CD4-positive, alpha-beta T cell treated with Interleukin-15 for 4 hours (primary cell): ENCODE measurements around the gene TAS2R1.

Experiments used
- DNase-seq: peaks from one replicate; pipeline ENCODE4 v3.0.0-alpha.2; 2020; ENCODE audit warnings: low spot score

TAS2R1 gene, protein sequence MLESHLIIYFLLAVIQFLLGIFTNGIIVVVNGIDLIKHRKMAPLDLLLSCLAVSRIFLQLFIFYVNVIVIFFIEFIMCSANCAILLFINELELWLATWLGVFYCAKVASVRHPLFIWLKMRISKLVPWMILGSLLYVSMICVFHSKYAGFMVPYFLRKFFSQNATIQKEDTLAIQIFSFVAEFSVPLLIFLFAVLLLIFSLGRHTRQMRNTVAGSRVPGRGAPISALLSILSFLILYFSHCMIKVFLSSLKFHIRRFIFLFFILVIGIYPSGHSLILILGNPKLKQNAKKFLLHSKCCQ

DNA sequence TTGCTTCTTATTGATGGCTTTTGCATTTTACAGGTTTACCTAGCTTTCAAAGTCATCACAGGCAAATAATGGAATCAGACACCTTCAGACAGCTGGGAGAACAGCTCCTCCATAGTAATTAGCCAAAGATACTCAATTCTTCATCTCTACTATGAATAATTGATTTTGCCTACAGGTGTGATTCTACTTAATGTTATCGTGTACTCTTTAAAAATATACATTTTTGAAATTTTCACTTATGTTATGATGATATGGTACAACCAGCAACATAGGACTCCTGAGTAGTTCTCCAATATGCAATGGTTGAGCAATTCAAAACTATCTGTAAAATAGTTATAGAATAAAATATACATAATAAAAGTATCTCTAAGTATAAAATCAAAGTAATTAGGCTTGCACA is at the start of gene TAS2R1:
Gene TAS2R1 (minus strand): TSS at position 101 of the 400 bp plus-strand sequence. CDS start 319 bp downstream, outside the sequence.
- no peak for DNase-seq

DNA sequence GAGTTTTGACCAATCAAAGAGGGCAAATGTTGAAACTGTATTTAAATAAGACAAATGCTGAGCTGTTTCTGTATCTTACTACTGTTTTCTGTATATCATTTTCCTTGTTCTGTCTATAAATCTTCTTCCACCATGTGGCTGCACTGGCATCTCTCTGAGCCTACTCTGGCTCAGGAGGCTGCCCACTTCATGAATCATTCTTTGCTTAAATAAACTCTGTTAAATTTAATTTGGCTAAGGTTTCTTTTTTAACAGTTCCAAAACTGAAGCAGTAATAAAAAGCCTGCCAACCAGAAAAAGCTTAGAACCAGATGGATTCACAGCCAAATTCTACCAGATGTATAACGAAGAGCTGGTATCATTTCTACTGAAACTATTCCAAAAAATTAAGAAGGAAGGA is 40.2 kb upstream of the TAS2R1 start:
- DNase-seq = no peak

DNA sequence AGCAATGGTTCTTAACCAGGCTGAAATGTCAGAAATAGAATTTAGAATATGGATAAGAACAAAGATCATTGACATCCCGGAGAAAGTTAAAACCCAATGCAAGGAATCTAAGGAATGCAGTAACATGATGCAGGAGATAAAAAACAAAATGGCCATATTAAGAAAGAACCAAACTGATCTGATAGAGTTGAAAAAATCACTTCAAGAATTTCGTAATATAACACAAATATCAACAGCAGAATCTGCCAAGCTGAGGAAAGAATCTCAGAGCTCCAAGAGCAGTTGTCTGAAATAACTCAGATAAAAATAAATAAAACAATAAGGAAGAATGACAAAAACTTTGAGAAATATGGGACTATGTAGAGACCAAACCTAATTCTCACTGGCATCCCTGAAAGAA is 37.8 kb upstream of the TAS2R1 start:
- no peak for DNase-seq

DNA sequence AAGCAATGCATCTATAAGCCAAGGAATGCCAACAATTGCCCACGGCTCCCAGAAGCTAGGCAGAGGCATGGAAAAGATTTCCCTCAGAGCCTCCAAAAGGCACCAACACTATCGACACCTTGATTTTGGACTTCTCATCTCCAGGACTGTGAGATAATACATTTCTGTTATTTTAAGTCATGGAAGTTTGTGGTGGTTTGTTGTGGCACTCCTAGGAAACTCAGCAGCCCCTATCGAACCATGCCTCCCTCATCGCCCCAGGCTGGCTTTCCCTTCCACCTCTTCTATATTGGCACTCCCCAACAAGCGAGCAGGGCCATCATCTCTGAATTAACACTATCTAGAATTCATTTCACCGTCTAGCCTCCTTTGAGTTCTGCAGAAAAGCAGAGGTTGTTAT is 33.7 kb upstream of the TAS2R1 start:
- no peak for DNase-seq

DNA sequence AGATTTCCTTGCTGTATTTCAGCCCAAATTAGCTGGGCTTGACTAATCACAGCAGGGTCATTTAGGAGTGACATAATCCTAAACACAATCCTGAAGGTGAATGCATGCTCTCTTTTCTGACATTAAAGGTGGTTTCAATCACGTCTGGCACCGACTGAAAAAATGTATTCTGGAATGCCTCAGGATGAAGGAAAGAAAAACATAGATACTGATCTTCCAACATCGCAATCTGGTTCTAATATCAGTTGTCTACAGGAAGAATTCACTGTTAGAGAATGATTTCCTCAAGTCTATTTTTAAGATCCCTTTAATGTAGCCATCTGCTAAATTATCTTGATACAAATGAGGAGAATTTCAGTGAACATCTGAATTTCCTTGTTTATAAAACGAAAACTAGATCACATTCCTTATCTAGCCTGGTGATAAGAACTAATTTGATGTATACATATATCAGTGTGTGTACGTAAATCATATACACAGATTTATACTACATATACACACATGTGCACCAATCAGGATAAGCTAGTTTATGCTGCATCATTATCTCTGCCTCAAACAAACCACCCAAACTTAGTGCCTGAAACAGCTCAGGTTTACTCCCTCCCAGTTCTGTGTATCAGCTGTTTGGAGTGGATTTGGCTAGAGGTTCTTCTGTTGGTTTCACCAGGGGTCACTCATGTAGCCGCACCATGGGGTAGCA is 31.3 kb upstream of the TAS2R1 start:
- DNase-seq = no peak

DNA sequence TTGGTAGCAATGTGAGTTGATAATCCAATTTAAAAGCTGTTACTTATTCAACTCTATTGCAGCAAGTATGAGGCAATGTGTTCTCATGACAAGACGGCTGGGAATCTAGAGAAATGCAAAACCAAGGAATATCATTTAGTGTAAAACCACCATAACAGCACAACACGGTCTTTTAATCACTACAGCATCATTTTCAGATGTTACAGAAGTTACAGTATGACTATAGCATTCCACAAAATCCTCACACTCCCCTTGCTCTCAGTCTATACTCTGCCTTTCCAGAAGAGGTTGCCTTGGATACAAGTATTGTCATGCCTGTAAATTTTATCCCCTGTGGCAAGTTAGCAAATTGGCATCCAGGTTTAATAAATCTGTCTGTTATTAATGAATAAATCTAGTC is 28.6 kb upstream of the TAS2R1 start:
- DNase-seq = no peak

DNA sequence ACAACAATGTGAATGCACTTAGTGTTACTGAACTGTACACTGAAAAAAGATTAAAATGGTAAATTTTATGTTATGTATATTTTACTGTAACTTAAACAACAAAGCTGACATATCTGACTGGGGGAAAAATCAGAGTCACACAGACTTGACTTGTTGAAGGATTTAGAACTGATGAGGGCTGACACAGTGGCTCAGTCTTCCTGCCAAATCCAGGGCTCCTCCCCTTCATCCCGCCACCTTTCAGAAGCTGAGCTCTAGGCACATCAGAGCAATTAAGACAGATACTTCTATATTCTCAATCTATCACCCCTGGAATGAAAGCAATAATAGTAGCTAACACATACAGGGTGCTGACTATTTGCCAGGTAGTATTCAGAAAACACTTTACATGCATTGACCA is 27.7 kb upstream of the TAS2R1 start:
- no peak for DNase-seq

DNA sequence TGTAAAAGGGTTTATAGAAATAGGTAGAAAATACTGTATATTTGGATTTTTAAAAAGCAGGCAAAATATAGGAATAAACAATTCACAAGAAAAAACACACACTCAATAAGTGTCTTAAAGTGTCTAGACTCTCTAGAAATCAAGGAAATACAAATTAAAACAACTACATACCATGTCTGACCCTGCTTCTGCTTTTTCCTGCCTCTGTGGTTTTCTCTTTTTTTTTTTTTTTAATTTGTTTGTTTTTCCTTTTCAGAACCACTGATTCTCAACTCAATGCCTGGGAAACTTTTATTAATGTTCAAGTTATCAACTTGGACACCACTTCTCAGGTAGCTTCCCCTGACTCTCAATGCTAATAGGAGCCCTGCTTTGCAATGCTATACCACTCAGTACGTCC is 25.5 kb upstream of the TAS2R1 start:
- no peak for DNase-seq

DNA sequence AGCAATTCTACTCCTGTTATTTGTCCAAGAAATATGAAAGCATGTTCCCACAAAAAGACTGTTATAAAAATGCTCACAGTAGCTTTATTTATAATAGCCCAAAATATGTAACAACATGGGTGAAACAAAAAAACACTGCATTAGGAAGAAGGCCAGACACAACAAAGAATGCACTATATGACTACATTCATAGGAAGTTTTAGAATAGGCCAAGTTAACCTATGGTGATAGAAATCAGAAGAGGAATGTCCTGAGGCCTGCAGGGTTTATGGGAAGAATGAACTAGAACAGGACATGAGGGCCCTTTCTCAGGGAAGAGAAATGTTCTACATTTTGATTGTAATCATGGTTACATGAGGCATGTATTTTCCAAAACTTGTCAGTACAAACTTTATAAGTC is 24.7 kb upstream of the TAS2R1 start:
- no peak for DNase-seq

DNA sequence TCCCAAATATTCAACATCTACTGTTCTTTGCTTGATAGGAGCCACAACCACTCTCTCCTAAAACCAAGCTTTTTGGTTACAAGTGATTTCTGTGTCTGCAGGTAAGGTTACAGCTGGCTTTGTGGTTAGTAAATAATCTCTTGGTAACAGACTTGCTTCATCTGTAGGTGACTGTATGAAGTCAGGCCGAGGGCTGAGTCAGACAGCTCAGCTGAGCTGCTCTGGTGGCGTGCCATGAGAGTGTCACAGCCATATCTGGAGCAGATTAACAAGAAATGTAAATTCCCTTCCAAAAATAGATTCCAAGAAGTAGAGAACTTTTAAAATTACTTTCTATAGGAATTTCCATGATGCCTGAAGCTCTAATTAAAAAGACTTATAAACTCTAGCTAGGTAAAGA is 23.7 kb upstream of the TAS2R1 start:
- no peak for DNase-seq

DNA sequence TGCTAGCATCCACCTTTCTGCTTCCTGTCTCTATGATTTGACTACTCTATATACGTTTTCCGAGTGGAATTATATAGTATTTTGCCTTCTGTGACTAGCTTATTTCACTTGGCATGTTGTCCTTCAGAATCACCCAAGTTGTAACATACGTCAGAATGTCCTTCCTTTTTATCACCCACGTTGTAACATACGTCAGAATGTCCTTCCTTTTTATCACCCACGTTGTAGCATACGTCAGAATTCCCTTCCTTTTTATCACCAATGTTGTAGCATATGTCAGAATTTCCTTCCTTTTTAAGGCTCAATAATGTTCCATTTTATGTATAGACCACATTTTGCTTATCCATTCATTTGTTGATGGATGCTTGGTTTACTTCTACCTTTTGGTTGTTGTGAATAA is 22.9 kb upstream of the TAS2R1 start:
- DNase-seq = no peak

DNA sequence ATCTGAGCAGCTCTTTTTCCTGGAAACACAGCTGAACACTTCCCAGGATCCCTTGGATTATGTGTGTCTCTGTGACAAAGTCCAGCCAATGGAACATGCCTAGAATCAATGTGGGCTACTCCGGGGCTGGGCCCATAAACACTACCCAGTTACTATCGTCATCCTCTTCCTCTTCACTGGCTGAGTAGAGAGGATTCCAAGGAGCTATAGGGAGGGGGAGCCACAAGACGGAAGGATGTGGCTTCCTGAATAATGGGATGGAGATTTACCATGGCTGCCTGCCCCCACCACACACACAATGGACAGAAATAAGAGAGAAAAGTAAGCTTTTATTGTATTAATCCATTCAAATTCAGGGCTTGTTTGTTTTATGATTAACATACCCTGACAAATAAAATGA is 22.1 kb upstream of the TAS2R1 start:
- DNase-seq = no peak

DNA sequence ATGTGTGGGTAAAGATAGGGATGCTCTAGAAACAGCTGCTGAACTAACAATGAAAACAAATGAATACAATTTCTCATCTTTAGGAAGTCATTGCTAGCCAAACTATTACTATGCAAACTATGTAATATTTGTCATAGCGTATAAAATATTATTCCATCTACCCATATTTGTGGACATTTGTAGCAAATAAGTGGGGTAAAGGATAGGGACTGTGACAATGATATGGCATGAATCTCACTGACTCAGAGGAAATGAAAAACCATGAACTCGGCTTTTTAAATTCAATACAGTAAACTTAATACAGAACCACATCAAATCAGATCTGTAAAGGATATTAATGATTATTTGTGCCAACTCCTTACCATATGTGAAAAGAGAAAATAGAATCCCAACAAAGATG is 16.7 kb upstream of the TAS2R1 start:
- DNase-seq = no peak

DNA sequence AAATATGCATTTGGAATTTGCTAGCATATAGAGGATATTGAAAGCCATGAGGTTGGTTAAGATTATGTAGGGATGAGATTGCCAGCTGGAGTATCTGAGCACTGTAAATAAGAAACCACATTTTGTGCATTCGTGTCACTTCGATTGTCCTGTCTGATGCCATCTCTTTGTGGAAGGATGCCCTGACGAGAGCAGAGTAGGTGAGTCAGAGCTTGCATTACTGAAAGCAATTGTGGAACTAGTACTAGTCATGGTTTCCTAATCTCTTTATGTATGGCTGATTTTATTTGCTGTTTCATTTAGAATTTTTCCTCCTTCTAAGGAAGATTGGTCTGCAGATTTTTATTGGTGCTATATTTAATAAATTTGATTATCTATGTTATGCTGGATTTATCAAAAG is 14.5 kb upstream of the TAS2R1 start:
- no peak for DNase-seq

DNA sequence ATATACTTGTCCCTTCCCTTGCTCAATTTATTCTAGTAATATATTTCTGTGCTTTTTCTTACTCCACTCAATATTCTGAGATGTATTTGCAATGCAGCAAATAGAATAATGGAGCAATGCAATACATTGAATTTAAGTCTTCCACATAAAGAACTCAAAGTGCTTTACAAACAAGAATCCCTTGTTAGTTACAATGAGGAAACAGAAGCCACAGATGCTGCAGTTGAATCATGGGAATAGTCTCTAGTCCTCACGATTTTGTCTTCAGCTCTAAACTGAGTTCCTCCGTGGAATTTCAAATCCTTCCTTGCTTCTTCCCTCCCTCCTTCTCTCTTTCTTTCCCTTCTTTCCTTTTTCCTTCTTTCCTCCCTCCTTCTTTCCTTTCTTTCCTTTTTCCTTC is 12.5 kb upstream of the TAS2R1 start:
- DNase-seq = no peak

DNA sequence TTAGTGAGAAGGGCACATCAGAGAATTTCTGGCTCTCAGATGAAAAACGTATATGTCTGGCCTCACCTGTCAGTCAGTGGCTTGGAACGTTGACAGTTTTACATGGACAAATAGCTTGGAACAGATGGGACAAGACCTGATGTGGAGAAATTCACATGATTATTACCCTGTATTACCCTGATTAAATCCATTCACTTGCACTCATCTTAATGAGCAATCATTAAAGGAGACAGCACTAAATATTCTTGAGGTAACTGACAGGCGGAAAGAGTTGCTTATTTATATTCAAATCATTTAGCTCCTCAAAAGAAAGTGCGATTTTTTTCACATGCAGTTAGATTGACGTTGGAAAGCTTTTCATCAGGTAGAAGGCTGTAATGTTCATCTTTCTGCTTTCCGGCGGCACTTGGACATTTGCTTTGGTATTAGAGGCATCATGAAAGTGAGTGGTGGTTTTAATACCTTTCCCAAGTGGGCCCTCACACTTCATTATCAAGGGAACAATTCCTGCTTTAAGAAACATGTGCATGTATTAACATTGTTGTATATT is 11.7 kb upstream of the TAS2R1 start:
- DNase-seq = no peak

DNA sequence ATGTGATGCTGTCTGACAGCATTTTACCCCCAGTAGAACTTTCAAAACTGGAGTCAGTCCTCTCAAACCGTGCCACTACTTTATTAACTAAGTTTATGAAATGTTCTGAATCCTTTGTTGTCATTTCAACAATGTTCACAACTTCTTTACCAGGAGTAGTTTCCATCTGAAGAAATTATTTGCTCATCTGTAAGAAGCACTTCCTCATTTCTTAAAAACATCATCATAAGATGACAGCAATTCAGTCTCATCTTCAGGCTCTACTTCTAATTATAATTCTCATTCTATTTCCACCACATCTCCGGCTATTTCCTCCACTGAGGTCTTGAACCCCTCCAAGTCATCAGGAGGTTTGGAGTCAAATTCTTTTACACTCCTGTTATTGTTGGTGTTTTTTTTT is 2.3 kb upstream of the TAS2R1 start:
- DNase-seq = no peak

DNA sequence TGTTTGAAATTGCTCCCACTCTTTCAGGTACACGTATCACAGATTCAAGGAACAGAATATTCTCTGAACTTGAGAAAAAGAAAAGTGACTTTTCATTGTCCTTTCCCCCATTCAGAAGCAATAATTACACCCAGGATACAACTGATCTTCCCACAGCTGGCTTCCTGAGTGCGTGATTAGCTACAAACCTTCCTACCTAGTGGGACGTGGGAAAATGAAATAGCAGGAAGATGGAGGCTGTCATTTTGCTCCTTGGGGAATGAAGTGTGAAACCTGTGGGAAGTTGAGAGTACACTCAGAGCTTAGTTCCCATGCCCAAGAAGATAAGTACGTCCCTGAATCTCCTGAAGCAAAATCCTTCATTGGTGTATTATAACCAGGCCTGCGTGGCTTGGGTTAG is 2.6 kb downstream of the TAS2R1 start:
- no peak for DNase-seq

DNA sequence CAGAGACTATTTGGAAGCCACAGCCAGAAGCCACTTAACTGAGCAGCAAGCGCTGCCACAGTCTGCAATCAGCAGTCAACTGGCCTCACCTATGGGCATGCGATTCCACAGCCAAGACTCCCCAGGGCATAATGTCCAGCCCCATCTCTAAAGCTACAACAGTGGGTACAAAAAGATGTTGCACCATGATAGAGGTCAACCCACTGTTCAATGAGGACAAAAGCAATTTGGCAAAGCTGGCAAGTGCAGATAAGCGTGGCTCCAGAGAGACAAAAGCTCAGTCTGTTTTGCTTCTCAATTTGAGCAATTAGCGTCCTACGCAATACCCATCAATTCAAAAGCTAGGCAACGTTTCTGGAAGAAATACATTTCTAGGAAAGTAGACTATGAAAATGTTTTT is 3.2 kb downstream of the TAS2R1 start:
- DNase-seq = no peak

DNA sequence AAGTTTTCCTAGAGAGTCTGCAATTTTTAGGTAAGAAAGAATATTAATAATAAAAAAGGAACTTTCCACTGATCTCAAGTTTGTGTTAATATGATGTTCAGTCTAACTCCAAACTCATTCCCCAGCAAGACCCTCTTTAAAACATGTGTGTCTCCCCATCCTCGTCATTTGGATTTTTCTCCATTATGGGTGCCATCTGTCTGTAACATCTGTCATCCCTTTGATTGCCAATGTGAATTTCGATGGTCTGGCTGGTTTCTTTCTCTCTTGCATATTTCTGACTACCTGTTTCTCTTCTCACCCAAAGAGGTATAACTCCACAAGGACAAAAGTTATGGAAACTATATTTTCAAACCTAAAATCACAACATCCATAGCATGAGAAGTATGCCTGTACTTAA is 4.4 kb downstream of the TAS2R1 start:
- DNase-seq = no peak

DNA sequence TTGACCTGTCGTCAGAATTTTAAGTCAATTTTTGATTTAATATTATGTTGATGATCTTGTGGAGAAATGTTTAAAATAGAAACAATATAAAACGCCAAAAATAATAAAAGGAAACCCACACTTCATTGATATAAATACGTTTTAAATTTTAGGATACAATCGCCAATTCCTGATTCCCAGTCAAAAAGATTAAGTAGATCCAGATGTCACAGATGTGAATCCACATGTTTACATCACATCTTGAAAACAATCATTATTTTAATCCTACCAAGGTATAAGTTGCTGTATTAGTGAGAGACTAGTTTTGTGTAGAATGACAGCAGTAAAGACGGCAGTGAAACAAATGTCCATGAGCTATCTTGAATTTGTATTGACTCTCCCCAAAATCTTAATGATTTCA is 4.9 kb downstream of the TAS2R1 start:
- DNase-seq = no peak

DNA sequence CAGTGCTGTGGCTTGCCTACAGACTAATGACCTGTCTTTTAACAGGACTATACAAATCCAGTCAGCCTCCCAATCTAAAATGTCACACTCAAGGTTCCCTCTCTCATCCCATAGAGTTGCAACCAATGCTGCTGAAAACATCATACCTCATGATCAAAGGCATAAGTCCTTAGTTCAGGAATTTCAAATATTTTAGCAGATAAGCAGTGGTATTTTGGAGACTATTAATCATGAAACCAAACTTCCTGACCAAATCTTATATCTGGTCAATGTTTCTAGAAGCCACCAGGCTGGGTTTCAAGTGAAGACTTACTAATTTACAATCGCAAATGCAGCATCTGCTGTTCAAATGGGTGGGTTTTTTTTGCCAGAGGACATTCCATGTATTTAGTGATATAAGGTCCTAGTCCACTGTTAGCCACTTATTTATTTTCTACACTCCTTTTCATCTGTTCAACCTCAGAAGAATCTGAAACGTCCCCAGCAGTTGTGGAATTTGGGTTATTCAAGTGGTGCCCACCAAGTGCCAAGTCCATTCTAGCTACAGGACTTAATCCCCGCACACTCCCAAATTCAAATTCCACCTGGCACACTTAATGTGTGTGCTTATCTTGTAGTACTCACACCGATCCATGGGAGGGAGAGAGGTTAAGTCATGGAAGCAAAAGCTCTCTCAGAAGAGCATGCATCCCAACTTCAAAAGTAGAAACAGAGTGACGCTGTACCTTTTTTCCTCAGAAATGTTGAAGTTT is 5.8 kb downstream of the TAS2R1 start:
- no peak for DNase-seq

DNA sequence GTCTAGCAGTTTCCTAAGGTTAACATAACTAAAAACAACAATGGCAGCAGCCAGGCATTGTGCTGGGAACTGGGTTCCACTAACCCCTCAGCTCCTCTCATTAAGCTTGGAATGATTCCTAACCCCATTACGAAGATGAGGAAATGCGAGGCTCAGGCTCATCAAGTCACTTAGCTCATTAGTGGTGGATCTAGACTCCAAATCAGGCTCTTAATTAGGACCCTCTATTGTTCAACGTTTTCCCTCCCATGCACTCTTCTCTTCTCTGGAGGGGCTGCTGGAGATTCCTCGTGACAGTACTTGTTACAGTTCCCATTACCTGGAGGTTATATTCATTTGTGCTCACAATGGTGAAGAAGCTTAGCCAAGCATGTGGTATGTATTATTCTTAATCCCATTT is 6.5 kb downstream of the TAS2R1 start:
- no peak for DNase-seq
